Lung (tissue), 12 donors: Measurements from ENCODE around the gene CMTM3. TPM values are rescaled to one million over a fixed set of nuclear protein-coding genes. Genes with fewer than 3 reads are reported as not detected.

ENCODE experiments used
- ATAC-seq: fragments of 200-7000 bp; cut with Tn5 transposase; one replicate; pipeline ENCODE4 v1.9.1; 2020; ENCODE audit warnings: moderate number of reproducible peaks; ENCODE audit not compliant: insufficient read depth, low FRiP score
- DNase-seq, 3 donors: peaks; one replicate each; pipeline ENCODE4 v3.0.0-alpha.2; 2013 to 2017
- H3K27ac ChIP-seq, 2 donors: one replicate each; pipeline ENCODE4 v1.5.1; 2013; ENCODE audit warnings: mild to moderate bottlenecking in 2 of 2, moderate library complexity in 2 of 2, control low read depth in 1 of 2, inconsistent platforms in 1 of 2, low read depth in 1 of 2, low read length in 1 of 2
- H3K27me3 ChIP-seq, 3 donors: one replicate each; pipeline ENCODE4 v1.5.1; 2013; ENCODE audit warnings: low read length in 2 of 3; ENCODE audit not compliant: control insufficient read depth in 3 of 3, insufficient read depth in 3 of 3
- H3K36me3 ChIP-seq, 4 donors: one replicate each; pipeline ENCODE4 v1.5.1; 2013; ENCODE audit warnings: low read length in 4 of 4, mild to moderate bottlenecking in 1 of 4, moderate library complexity in 1 of 4; ENCODE audit not compliant: control insufficient read depth in 4 of 4, insufficient read depth in 4 of 4
- H3K4me1 ChIP-seq, 5 donors: one replicate each; pipeline ENCODE4 v1.5.1; 2013; ENCODE audit warnings: low read length in 5 of 5, mild to moderate bottlenecking in 2 of 5, moderate library complexity in 1 of 5; ENCODE audit not compliant: control insufficient read depth in 5 of 5, insufficient read depth in 5 of 5
- H3K4me3 ChIP-seq: one replicate; pipeline ENCODE4 v1.5.1; 2013; ENCODE audit warnings: mild to moderate bottlenecking, control low read depth, moderate library complexity
- H3K9ac ChIP-seq, 2 donors: one replicate each; pipeline ENCODE4 v1.5.1; 2013; ENCODE audit warnings: low read length in 2 of 2, control low read depth in 1 of 2; ENCODE audit not compliant: insufficient read depth in 1 of 2
- H3K9me3 ChIP-seq, 4 donors: one replicate each; pipeline ENCODE4 v1.5.1; 2013; ENCODE audit warnings: low read length in 3 of 4, mild to moderate bottlenecking in 1 of 4, moderate library complexity in 1 of 4; ENCODE audit not compliant: control insufficient read depth in 4 of 4, insufficient read depth in 3 of 4
- WGBS, 2 donors: extraction: QIAGEN DNeasy Blood & Tissue Kit; methylation state at CpG; one replicate each; pipeline ENCODE4 v1.1.7; 2013; 5-methylcytosine and 5-hydroxymethylcytosine counted together
- polyA plus RNA-seq, 2 donors: library from polyadenylated mRNA; stranded (reverse); fragments of 200-250 nt; gene quantifications; one replicate each; pipeline ENCODE4 v1.2.1, GENCODE V29; 2013
- total RNA-seq, 2 donors: library from RNA; depleted of rRNA in 1 of 2; stranded (reverse); fragments of >200 nt in 1 of 2; gene quantifications; one replicate each; pipeline ENCODE4 v1.2.1, GENCODE V29; 2014 to 2021
- TF ChIP-seq, protein P1 (sequence below): IDR thresholded peaks from 2 replicates; pipeline ENCODE4 v1.5.1; 2012; ENCODE audit warnings: mild to moderate bottlenecking; ENCODE audit errors: control extremely low read depth, extremely low read depth
- donor health status: control.
- donor health status: control.
- donor health status: Bipolar disorder and iron deficiency.
- donor health status: healthy.
- donor health status: DM: yes; HTN: yes; CAD: no.

The CMTM3 gene
- total and polyA plus RNA-seq, 4 donors, result 19.8 to 46.4 (median 31.4) TPM

DNA sequence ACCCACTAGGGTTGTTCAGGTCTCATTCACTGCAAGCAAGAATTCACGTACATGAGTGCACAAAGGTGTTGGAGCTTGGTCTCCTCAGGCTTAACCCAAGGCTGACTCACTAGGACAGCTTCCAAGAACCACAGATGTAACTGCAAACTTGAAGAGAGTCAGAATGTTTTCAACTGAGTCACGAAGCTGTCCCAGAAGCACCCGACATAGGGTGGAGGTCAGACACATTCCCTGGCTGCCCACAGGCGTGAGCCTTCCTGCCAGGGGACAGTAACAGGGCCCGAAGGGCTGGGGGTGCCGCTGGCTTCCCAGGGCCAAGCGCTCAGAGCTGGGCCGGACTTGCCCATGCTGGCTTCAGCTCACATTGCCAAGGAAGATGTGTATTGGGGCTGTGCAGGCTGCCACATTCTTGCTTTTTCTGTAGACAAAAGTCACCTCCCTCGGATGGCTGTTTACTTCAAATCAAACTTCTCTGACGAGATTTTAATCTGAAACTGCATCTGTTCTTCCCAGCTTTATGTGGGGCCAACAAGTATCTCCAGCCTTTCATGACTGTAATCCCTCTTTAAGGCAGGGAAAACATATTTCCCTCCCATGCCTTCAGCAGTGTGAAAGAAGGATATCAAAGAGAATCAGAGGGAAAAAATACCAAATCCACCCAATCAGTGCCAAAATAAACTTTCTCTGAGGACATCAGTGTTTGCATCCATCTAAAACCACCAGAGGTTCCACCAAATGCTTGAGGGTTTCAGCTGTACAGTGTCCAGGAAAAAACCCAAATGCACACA, 14.3 kb downstream of the CMTM3 start:
- TF ChIP-seq, protein P1, sequence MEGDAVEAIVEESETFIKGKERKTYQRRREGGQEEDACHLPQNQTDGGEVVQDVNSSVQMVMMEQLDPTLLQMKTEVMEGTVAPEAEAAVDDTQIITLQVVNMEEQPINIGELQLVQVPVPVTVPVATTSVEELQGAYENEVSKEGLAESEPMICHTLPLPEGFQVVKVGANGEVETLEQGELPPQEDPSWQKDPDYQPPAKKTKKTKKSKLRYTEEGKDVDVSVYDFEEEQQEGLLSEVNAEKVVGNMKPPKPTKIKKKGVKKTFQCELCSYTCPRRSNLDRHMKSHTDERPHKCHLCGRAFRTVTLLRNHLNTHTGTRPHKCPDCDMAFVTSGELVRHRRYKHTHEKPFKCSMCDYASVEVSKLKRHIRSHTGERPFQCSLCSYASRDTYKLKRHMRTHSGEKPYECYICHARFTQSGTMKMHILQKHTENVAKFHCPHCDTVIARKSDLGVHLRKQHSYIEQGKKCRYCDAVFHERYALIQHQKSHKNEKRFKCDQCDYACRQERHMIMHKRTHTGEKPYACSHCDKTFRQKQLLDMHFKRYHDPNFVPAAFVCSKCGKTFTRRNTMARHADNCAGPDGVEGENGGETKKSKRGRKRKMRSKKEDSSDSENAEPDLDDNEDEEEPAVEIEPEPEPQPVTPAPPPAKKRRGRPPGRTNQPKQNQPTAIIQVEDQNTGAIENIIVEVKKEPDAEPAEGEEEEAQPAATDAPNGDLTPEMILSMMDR, result no peak
- no peak for DNase-seq
- Histone ChIP-seq H3K4me1 (peaks cover 0 to 2% (median 0%) of the 10 kb centered on the region in 5 donors), H3K9me3 (no peaks in the 10 kb centered on the region), H3K27ac (no peak overlapping the region), H3K36me3 (peaks cover 0 to 17% (median 2%) of the 10 kb centered on the region in 4 donors), H3K4me3 (no peak overlapping the region), H3K27me3 (no peaks in the 10 kb centered on the region), H3K9ac (no peak overlapping the region)
- ATAC-seq, result peak; percentile 67
- WGBS, 2 donors, result 77 to 89% methylated on average over 10 of the region's 10 CpGs

DNA sequence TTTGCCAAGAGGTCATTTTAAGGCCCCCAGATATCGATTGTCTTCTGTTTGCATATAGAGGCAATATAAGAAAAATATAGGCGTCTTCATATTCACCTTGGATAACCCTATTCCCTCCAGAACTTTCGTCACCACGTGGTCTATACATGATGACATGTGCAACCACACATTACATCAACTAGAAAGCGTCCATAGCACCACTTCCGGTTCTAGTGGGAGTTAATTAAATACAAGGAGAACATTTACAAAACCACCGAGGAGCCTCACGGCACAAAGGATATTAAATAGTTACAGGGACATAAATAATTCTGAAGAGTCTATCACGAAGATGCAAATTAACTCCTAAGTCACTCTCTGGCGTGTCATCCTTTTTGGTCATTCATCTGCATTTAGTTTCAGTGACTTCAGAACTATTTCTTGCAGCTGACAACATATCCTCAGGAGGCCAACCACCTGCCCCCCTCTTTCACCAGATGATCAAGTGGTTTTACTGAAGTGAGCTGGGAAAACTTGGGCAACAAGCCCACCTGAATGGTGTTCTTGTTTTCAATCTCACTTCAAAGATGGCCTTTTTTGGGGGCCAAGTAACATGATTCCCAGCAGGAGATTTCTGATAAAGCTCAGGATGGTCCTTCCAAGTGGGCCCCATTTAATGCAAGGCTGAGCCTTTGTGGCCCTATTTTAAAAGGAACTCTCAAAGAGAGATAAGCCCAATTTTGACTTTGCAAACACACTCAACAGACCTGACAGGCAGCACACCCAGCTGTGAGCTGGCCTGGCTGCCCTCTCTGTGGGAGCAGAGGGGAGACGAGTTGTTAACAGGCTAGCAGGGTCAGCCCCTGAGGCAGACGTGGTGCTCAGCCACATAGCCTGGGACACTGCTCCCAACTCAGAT, 15.3 kb downstream of the CMTM3 start:
- Histone ChIP-seq H3K4me3 (no peak overlapping the region), H3K9ac (no peak overlapping the region), H3K36me3 (peaks cover 0 to 13% (median 2%) of the 10 kb centered on the region in 4 donors), H3K27ac (no peak overlapping the region), H3K27me3 (no peaks in the 10 kb centered on the region), H3K9me3 (no peaks in the 10 kb centered on the region), H3K4me1 (peaks cover 0 to 2% (median 0%) of the 10 kb centered on the region in 5 donors)
- 45 to 64% methylated on average over 12 of the region's 12 CpGs for WGBS, 2 donors
- ATAC-seq, result no peak
- DNase-seq, result no peak
- TF ChIP-seq, protein P1, result no peak

DNA sequence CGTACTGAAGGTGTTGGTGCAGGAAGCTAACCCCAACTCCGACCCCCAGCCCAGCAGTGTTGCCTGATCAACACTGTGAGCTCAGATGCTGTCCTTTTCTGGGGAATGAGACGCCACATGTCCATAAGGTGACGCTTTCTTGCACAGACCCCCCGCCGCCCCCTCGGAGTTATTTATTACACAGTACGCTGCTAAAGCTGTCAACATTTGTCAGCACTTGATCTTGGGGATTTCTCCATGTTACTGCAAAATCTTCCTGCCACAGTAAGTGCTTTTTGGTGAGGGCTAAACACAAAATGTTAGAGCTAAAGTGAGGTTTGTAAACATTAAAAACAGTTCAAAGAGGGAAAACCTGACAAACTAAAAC, 15.9 kb downstream of the CMTM3 start:
- Histone ChIP-seq H3K27me3 (no peaks in the 10 kb centered on the region), H3K9me3 (no peaks in the 10 kb centered on the region), H3K27ac (no peak overlapping the region), H3K4me3 (no peak overlapping the region), H3K4me1 (peaks cover 0 to 2% (median 0%) of the 10 kb centered on the region in 5 donors), H3K9ac (no peak overlapping the region), H3K36me3 (peaks cover 0 to 13% (median 2%) of the 10 kb centered on the region in 4 donors)
- TF ChIP-seq, protein P1, result no peak
- no peak for DNase-seq
- no peak for ATAC-seq
- WGBS, 2 donors, result 91% methylated on average over 8 of the region's 8 CpGs
